HCT116 (cell line): ENCODE data around the gene TNS3. TPM values are rescaled to one million over a fixed set of nuclear protein-coding genes. Genes with fewer than 3 reads are reported as not detected.

Source experiments
- ATAC-seq: fragments of 200-7000 bp; cut with Tn5 transposase; 2 replicates; pipeline ENCODE4 v1.9.1; 2020; ENCODE audit warnings: mild to moderate bottlenecking, moderate library complexity
- BruUV-seq: library from RNA; stranded (reverse); fragments of 400-500 nt; replicated peaks from 2 replicates; lab custom pipeline; 2021; lab: Mats Ljungman, UMichigan
- CTCF ChIA-PET: fragments of 300-600 bp; sonication (Branson Sonifier 250); formaldehyde crosslinking; loops from one replicate; lab custom pipeline; 2021; ENCODE audit warnings: antibody characterized with exemption; lab: Charles Lee
- POLR2A ChIA-PET: fragments of 300-600, 350-600 bp; sonication (Branson Sonifier 250); formaldehyde crosslinking; loops from one replicate; lab custom pipeline; 2021; ENCODE audit warnings: antibody characterized with exemption; lab: Charles Lee
- RAD21 ChIA-PET, 2 experiments: fragments of 300-600 bp; sonication (Branson Sonifier 250); formaldehyde crosslinking; loops; one replicate each; lab custom pipeline; 2023; ENCODE audit warnings: low total read pairs in 2 of 2; ENCODE audit not compliant: uncharacterized antibody in 2 of 2, unreplicated experiment in 2 of 2, low non-redundant PET in 1 of 2; lab: Charles Lee
- DNase-seq: peaks from one replicate; pipeline ENCODE4 v3.0.0-alpha.2; 2010; ENCODE audit warnings: low read depth, low spot score
- H2AFZ ChIP-seq: fragments of 200-600 bp; shearing (Covaris generic), sonication (generic); 2 replicates; pipeline ENCODE4 v1.6.1; 2017; ENCODE audit warnings: low read depth, mixed run types, mixed read lengths, antibody characterized with exemption, low read length; ENCODE audit not compliant: poor library complexity, severe bottlenecking
- H3K27ac ChIP-seq: 2 replicates; pipeline ENCODE4 v1.5.1; 2012; ENCODE audit warnings: low read depth, low read length
- H3K27me3 ChIP-seq: fragments of 200-600 bp; sonication (generic); 2 replicates; pipeline ENCODE4 v1.6.1; 2016; ENCODE audit warnings: mixed run types, low read length, mixed read lengths; ENCODE audit not compliant: insufficient read depth
- H3K36me3 ChIP-seq, 2 experiments: fragments of 200-500 bp in 1 of 2; fragments of 200-600 bp in 1 of 2; sonication (Bioruptor generic) in 1 of 2; sonication (generic) in 1 of 2; 2 replicates each; pipeline versions ENCODE4 v1.5.1 to v1.6.1; 2014 to 2016; ENCODE audit warnings: low read length in 2 of 2, inconsistent platforms in 1 of 2, mixed read lengths in 1 of 2, mixed run types in 1 of 2; ENCODE audit not compliant: insufficient read depth in 2 of 2, control insufficient read depth in 1 of 2
- H3K4me1 ChIP-seq, 2 experiments: fragments of 200-600 bp in 1 of 2; sonication (generic) in 1 of 2; 2 replicates each; pipeline versions ENCODE4 v1.5.1 to v1.6.1; 2012 to 2017; ENCODE audit warnings: low read length in 2 of 2, inconsistent platforms in 1 of 2, mild to moderate bottlenecking in 1 of 2, mixed read lengths in 1 of 2, mixed run types in 1 of 2, moderate library complexity in 1 of 2; ENCODE audit not compliant: insufficient read depth in 2 of 2, control insufficient read depth in 1 of 2
- H3K4me2 ChIP-seq: fragments of 200-600 bp; sonication (generic); 2 replicates; pipeline ENCODE4 v1.6.1; 2017; ENCODE audit warnings: mixed run types, low read length, mixed read lengths
- H3K4me3 ChIP-seq, 2 experiments: fragments of 200-600 bp in 1 of 2; sonication (generic) in 1 of 2; replicated peaks in 1 of 2; 2 replicates each; pipeline ENCODE4 v1.5.1; 2011 to 2016; ENCODE audit warnings: low read length in 2 of 2, control low read depth in 1 of 2, low read depth in 1 of 2, mild to moderate bottlenecking in 1 of 2, mixed read lengths in 1 of 2, mixed run types in 1 of 2
- H3K79me2 ChIP-seq: fragments of 200-600 bp; sonication (generic); 2 replicates; pipeline ENCODE4 v1.6.1; 2017; ENCODE audit warnings: mild to moderate bottlenecking, mixed run types, low read length, moderate library complexity, mixed read lengths; ENCODE audit not compliant: insufficient read depth
- H3K9ac ChIP-seq: fragments of 200-600 bp; sonication (generic); 2 replicates; pipeline ENCODE4 v1.6.1; 2016; ENCODE audit warnings: low read length, mixed read lengths
- H3K9me2 ChIP-seq: fragments of 200-600 bp; sonication (generic), shearing (Covaris generic); 2 replicates; pipeline ENCODE4 v1.6.1; 2017; ENCODE audit warnings: mixed run types, mild to moderate bottlenecking, moderate library complexity; ENCODE audit not compliant: insufficient read depth
- H3K9me3 ChIP-seq, 2 experiments: fragments of 200-500 bp in 1 of 2; fragments of 200-600 bp in 1 of 2; sonication (Bioruptor generic) in 1 of 2; sonication (generic) in 1 of 2; 2 replicates each; pipeline ENCODE4 v1.6.1; 2014 to 2017; ENCODE audit warnings: low read length in 2 of 2, mixed read lengths in 2 of 2, inconsistent platforms in 1 of 2, low read depth in 1 of 2, mild to moderate bottlenecking in 1 of 2, mixed run types in 1 of 2, moderate library complexity in 1 of 2; ENCODE audit not compliant: control insufficient read depth in 1 of 2, insufficient read depth in 1 of 2
- H4K20me1 ChIP-seq: fragments of 200-600 bp; sonication (generic), shearing (Covaris generic); 2 replicates; pipeline ENCODE4 v1.6.1; 2017; ENCODE audit warnings: mixed run types, mild to moderate bottlenecking, moderate library complexity; ENCODE audit not compliant: insufficient read depth
- ATF3 ChIP-seq: IDR thresholded peaks from 2 replicates; pipeline ENCODE4 v1.6.1; 2012
- CEBPB ChIP-seq: IDR thresholded peaks from 2 replicates; pipeline ENCODE4 v1.6.1; 2012; ENCODE audit warnings: low read depth
- EZH2 ChIP-seq: fragments of 200-600 bp; sonication (generic); IDR thresholded peaks from 2 replicates; pipeline ENCODE4 v1.6.1; 2017; ENCODE audit warnings: antibody characterized with exemption, mixed run types
- EZH2phosphoT487 ChIP-seq: fragments of 200-600 bp; IDR thresholded peaks from 2 replicates; pipeline ENCODE4 v1.6.1; 2018; ENCODE audit warnings: antibody characterized with exemption, borderline replicate concordance
- JUND ChIP-seq: IDR thresholded peaks from 2 replicates; pipeline ENCODE4 v1.6.1; 2012
- POLR2AphosphoS5 ChIP-seq: IDR thresholded peaks from 2 replicates; pipeline ENCODE4 v1.6.1; 2011; ENCODE audit warnings: mild to moderate bottlenecking, low read depth, low read length, moderate library complexity
- SIN3A ChIP-seq: IDR thresholded peaks from 2 replicates; pipeline ENCODE4 v1.6.1; 2012; ENCODE audit warnings: low read depth
- SP1 ChIP-seq: IDR thresholded peaks from 2 replicates; pipeline ENCODE4 v1.6.1; 2012; ENCODE audit warnings: low read depth
- SRF ChIP-seq: IDR thresholded peaks from 2 replicates; pipeline ENCODE4 v1.6.1; 2012; ENCODE audit warnings: low read depth
- YY1 ChIP-seq: IDR thresholded peaks from 2 replicates; pipeline ENCODE4 v1.6.1; 2011; ENCODE audit warnings: low read length, low read depth, moderate library complexity, mild to moderate bottlenecking; ENCODE audit not compliant: insufficient replicate concordance; ENCODE audit errors: extremely low read depth
- ZBTB33 ChIP-seq: IDR thresholded peaks from 2 replicates; pipeline ENCODE4 v1.6.1; 2011; ENCODE audit warnings: mild to moderate bottlenecking, low read length, moderate library complexity; ENCODE audit not compliant: insufficient replicate concordance; ENCODE audit errors: extremely low read depth
- ZFX ChIP-seq: fragments of 450-650 bp; IDR thresholded peaks from 2 replicates; pipeline ENCODE4 v1.6.1; 2017
- intact Hi-C: fragments of 100-400 bp; cut with micrococcal nuclease; formaldehyde crosslinking; loops from 2 replicates; pipeline ENCODE4 v1.10.0; 2022
- total RNA-seq: library from RNA; stranded (reverse); gene quantifications from one replicate; pipeline ENCODE4 v1.2.1, GENCODE V29; 2021; ENCODE audit not compliant: unreplicated experiment
- TF ChIP-seq, protein P1 (sequence below): IDR thresholded peaks from 2 replicates; pipeline ENCODE4 v1.6.1; 2012
- TF ChIP-seq, protein P2 (sequence below), 3 experiments: fragments of 200-600 bp in 1 of 3; sonication (generic) in 1 of 3; IDR thresholded peaks in 2 of 3; conservative IDR thresholded peaks in 1 of 3; 2 replicates each; pipeline ENCODE4 v1.5.1; 2012 to 2017; ENCODE audit warnings: low read depth in 2 of 3, low read length in 2 of 3, antibody characterized with exemption in 1 of 3, borderline replicate concordance in 1 of 3, control low read depth in 1 of 3, mild to moderate bottlenecking in 1 of 3, mixed read lengths in 1 of 3, mixed run types in 1 of 3, moderate library complexity in 1 of 3; ENCODE audit not compliant: insufficient read depth in 1 of 3

TNS3 gene
- total RNA-seq, 1 experiment from 2014 or later = 9.1 TPM

GRCh38 chr7:47601881-47602249, 20.0 kb upstream of the TNS3 start:
- Histone ChIP-seq H3K27me3 (no peaks in the 10 kb centered on the region), H3K27ac (no peak overlapping the region), H3K4me2 (peak overlapping the region; percentile 51), H3K9me3 (no peaks in the 10 kb centered on the region), H3K9ac (no peak overlapping the region), H4K20me1 (no peaks in the 10 kb centered on the region), H2AFZ (peak overlapping the region; percentile 49), H3K4me1 (peaks cover 27 to 34% of the 10 kb centered on the region in 2 experiments), H3K9me2 (no peaks in the 10 kb centered on the region), H3K4me3 (no peak overlapping the region), H3K79me2 (no peaks in the 10 kb centered on the region), H3K36me3 (no peaks in the 10 kb centered on the region)
- ChIA-PET RAD21 (no interaction called here), CTCF (no interaction called here), POLR2A (no interaction called here)
- intact Hi-C loops = no loop called here
- DNase-seq (no peak), ATAC-seq (peak; percentile 33; the same call in 1 of the 2 replicates)
- TF ChIP-seq SP1 (no peak), ATF3 (no peak), POLR2AphosphoS5 (no peak), EZH2 (no peak), ZFX (no peak), YY1 (no peak), SIN3A (no peak), EZH2phosphoT487 (no peak), CEBPB (no peak), SRF (no peak), ZBTB33 (no peak), JUND (no peak)
- TF ChIP-seq, protein P1, sequence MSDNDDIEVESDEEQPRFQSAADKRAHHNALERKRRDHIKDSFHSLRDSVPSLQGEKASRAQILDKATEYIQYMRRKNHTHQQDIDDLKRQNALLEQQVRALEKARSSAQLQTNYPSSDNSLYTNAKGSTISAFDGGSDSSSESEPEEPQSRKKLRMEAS = no peak
- TF ChIP-seq, protein P2, sequence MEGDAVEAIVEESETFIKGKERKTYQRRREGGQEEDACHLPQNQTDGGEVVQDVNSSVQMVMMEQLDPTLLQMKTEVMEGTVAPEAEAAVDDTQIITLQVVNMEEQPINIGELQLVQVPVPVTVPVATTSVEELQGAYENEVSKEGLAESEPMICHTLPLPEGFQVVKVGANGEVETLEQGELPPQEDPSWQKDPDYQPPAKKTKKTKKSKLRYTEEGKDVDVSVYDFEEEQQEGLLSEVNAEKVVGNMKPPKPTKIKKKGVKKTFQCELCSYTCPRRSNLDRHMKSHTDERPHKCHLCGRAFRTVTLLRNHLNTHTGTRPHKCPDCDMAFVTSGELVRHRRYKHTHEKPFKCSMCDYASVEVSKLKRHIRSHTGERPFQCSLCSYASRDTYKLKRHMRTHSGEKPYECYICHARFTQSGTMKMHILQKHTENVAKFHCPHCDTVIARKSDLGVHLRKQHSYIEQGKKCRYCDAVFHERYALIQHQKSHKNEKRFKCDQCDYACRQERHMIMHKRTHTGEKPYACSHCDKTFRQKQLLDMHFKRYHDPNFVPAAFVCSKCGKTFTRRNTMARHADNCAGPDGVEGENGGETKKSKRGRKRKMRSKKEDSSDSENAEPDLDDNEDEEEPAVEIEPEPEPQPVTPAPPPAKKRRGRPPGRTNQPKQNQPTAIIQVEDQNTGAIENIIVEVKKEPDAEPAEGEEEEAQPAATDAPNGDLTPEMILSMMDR (IDR thresholded peaks at IDR 0.05 in 2 of 3, conservative IDR thresholded peaks at IDR 0.05 in 1 of 3; ENCODE audit: borderline replicate concordance in 1 of 3, insufficient read depth in 1 of 3, low read depth in 2 of 3, low read length in 2 of 3) = no peak
- no TSS peak for BruUV-seq
